ENCODE results near the gene OR52L1.

The OR52L1 gene

GRCh38 chr11:5940748-5941147, 46.0 kb downstream of the OR52L1 start:
- DNase-seq (ENCODE audit: low read depth): no peak

DNA sequence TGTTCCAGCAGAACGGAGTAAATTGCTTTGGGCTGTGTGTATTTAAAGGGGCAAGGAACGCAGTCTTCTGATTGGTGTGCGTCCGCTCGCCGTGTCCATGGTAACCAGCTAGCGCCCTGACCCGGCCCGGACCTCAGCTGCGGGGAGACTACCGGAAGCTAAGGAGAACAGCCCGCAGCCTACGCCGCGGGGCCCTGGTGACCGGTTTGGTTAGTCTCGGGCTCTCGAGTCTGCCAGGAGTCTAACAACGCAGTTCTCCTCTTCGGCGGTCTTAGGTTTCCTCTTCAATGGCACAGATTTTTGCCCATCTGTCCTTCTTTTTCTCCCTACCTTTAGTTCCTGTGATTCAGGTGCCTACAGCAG, 48.2 kb downstream of the OR52L1 start:
- no peak for DNase-seq (ENCODE audit: low read depth)

DNA sequence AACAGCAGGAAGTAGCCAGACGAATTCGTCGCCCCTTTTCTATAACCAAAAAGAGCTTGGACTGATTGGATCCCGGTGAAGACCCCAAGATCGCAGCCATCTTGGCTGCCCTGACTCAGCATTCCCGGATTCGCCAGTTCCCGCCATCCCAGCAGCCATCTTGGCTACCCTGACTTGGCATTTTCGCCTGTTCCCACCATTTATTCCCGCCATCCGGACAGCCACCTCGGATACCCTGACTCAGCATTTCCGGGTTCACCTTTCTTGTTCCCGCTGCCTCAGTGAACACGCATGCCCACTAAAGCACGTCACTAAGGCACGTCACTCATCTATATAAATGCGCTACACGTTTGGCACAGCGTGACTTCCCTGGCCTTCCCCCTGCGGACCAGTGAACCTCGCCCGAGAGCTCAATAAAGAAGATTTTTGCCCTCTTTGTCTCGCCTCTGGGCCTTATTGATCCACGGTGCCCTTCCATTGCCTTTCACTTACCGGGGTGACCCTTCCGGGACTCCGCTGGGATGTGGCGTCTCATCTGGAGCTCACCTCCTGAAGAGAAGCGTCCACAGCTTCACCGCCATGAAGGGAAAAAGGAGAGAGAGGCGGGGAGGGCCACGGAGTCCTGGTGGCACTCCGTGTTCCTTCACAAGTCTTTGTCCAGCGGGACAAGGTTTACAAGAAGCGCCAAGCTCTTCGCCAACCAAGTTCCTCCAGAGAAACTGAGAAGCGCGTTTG, 48.8 kb downstream of the OR52L1 start:
- no peak for DNase-seq (ENCODE audit: low read depth)
